Measurements from ENCODE around the gene ZSWIM7. TPM values are rescaled to one million over a fixed set of nuclear protein-coding genes. Genes with fewer than 3 reads are reported as not detected.

Gene ZSWIM7
- total RNA-seq, 1 experiment from 2014 or later, result 41.3 TPM

GRCh38 chr17:16023881-16024280 is 24.4 kb upstream of the ZSWIM7 start (continued):
- TF ChIP-seq ZNF219 (CRISPR knock-in tag; IDR thresholded peaks at IDR 0.05; ENCODE audit: borderline replicate concordance), result no peak

GRCh38 chr17:16019347-16019746 is 19.8 kb upstream of the ZSWIM7 start:
- Mint-ChIP-seq H3K9me3 (no peaks in the 10 kb centered on the region), H3K36me3 (peaks cover 48% of the 10 kb centered on the region), H3K4me1 (no peaks in the 10 kb centered on the region), H3K4me3 (no peak overlapping the region), H3K27me3 (ENCODE audit: low read depth) (no peaks in the 10 kb centered on the region), H3K27ac (no peak overlapping the region)
- TF ChIP-seq KAT7 (CRISPR knock-in tag; IDR thresholded peaks at IDR 0.05; ENCODE audit: borderline replicate concordance) (no peak), FOXP4 (CRISPR knock-in tag; IDR thresholded peaks at IDR 0.05) (no peak), NR1H2 (CRISPR knock-in tag; IDR thresholded peaks at IDR 0.05) (no peak), ZNF219 (CRISPR knock-in tag; IDR thresholded peaks at IDR 0.05; ENCODE audit: borderline replicate concordance) (no peak), IRF2 (CRISPR knock-in tag; IDR thresholded peaks at IDR 0.05; ENCODE audit: borderline replicate concordance, low read depth) (no peak), ZNF532 (CRISPR knock-in tag; IDR thresholded peaks at IDR 0.05; ENCODE audit: borderline replicate concordance) (no peak), MAX (CRISPR knock-in tag; IDR thresholded peaks at IDR 0.05) (no peak), SMAD4 (CRISPR knock-in tag; IDR thresholded peaks at IDR 0.05) (no peak), ZNF423 (CRISPR knock-in tag; IDR thresholded peaks at IDR 0.05) (no peak), ZNF138 (CRISPR knock-in tag; conservative IDR thresholded peaks at IDR 0.05) (no peak), ZMAT4 (CRISPR knock-in tag; IDR thresholded peaks at IDR 0.05) (no peak), CREM (CRISPR knock-in tag; IDR thresholded peaks at IDR 0.05) (no peak), E2F4 (CRISPR knock-in tag; IDR thresholded peaks at IDR 0.05; ENCODE audit: borderline replicate concordance, low read depth) (no peak)
- CTCF ChIA-PET, result no interaction called here
- DNase-seq (ENCODE audit: low spot score) (no peak), ATAC-seq (no peak)
- POLR2A ChIA-PET, result no interaction called here

- no peak overlapping the region for H3K4me3 Mint-ChIP-seq
- no peak overlapping the region for H3K27ac Mint-ChIP-seq
- TF ChIP-seq CTCF (IDR thresholded peaks at IDR 0.05) (0 out of 2 replicates have a peak, but pooled peaks have one; percentile 29), TEAD4 (CRISPR knock-in tag; IDR thresholded peaks at IDR 0.05) (no peak)
- ChIA-PET POLR2A (no interaction called here), CTCF (no interaction called here)
- H3K27me3 Mint-ChIP-seq (ENCODE audit: low read depth), result no peaks in the 10 kb centered on the region
- peaks cover 7% of the 10 kb centered on the region for H3K4me1 Mint-ChIP-seq
- H3K36me3 Mint-ChIP-seq, result peaks cover 62% of the 10 kb centered on the region
- no peaks in the 10 kb centered on the region for H3K9me3 Mint-ChIP-seq
- ATAC-seq (no peak; the same call in 1 of the 2 replicates), DNase-seq (ENCODE audit: low spot score) (no peak)
Observed at GRCh38 chr17:16013943-16014407, 14.5 kb upstream of the ZSWIM7 start.

Measured in WTC11 (cell line).